Measurements from ENCODE around the gene CIRBP.

The CIRBP gene

DNA sequence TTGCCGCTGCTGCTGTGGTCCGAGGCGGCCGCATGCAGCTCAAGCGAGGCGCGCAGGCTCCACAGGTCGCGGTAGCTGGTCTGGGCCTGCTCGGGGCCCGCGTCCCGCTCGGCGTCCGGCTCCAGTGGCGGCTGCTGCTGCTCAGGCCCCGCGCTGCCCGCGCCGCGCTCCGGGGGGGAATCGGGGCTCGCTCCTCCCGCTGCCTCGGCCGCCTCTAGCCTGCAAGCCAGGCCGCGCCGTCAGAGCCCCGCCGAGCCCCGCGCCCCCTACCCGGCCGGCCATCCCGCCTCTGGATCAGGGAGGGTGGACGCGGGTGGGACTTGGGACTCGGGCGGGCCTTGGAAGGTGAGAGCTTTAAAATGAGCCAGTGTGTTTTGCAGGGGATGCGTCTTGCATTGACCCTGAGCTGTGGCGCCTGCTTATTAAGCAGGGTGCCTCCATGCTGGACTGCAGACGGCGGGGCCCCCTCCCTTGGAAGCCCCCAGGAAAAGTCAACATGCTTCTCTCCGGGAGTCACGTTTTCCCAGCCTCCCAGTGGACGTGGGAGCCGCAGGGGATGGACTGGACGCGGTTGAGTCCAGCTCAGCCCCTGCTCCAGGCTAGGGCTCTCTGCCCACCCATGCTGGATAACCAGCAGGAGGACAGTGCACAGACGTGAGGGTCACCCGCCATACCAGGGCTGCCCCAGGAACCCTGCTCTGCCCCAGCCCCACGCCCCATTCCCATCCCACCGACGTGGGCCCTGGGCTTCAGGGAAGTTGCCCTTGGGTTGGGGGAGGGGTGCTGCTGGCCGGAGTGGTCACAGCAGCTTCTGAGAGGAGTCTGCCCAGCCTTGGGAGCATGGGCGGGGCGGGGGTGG is 39.0 kb upstream of the CIRBP start:
- Histone ChIP-seq H3K4me2 (no peak overlapping the region), H3K27ac (no peak overlapping the region), H3K36me3 (ENCODE audit: insufficient read depth) (no peaks in the 10 kb centered on the region), H3K9ac (no peak overlapping the region), H3K27me3 (ENCODE audit: insufficient read depth, low read depth) (peaks cover 3% of the 10 kb centered on the region; the same call in 1 of the 2 replicates), H3K4me1 (ENCODE audit: low read depth, poor library complexity, severe bottlenecking) (no peaks in the 10 kb centered on the region), H4K20me1 (ENCODE audit: insufficient read depth) (no peaks in the 10 kb centered on the region), H3K79me2 (ENCODE audit: insufficient read depth, low read depth) (no peaks in the 10 kb centered on the region), H3K4me3 (IDR thresholded peaks at IDR 0.05; ENCODE audit: insufficient read depth, low read depth, low read length) (no peak overlapping the region), H2AFZ (ENCODE audit: low read depth) (no peak overlapping the region)
- TF ChIP-seq, protein P1, sequence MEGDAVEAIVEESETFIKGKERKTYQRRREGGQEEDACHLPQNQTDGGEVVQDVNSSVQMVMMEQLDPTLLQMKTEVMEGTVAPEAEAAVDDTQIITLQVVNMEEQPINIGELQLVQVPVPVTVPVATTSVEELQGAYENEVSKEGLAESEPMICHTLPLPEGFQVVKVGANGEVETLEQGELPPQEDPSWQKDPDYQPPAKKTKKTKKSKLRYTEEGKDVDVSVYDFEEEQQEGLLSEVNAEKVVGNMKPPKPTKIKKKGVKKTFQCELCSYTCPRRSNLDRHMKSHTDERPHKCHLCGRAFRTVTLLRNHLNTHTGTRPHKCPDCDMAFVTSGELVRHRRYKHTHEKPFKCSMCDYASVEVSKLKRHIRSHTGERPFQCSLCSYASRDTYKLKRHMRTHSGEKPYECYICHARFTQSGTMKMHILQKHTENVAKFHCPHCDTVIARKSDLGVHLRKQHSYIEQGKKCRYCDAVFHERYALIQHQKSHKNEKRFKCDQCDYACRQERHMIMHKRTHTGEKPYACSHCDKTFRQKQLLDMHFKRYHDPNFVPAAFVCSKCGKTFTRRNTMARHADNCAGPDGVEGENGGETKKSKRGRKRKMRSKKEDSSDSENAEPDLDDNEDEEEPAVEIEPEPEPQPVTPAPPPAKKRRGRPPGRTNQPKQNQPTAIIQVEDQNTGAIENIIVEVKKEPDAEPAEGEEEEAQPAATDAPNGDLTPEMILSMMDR (conservative IDR thresholded peaks at IDR 0.05; ENCODE audit: low read depth, low read length) = no peak

DNA sequence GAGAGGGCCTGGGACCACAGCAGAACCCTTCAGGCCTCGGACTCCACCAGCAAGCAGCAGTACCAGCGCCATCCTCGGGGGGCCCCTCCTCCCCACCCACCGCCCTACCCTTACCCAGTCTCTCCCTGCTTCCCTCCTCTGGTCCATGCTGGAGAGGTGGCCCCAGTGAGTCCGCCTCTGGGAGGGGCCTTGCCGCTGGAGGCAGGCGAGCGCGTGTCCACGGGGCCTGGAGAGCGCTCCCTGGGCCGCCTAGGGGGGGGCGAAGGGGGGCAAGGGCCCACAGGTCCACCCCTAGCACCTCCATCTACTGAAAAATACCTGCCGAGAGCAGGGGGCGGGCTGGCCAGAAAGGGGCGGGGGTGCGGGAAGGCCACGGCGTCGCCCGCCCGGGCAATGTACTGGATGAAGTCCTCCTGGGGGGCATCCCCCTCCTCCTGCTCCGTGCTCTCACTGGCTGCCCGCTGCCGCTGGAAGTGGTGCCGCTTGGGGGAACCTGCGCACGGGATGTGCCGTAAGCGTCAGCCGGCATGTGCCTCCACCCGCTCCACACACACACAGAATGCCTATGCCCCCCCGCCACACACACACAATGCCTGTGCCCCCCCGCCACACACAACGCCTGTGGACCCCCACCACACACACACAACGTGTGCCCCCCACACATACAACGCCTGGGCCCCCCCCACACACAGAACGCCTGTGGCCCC is 38.2 kb upstream of the CIRBP start:
- H3K4me2 ChIP-seq = no peak overlapping the region
- no peaks in the 10 kb centered on the region for H4K20me1 ChIP-seq (ENCODE audit: insufficient read depth)
- no peaks in the 10 kb centered on the region for H3K79me2 ChIP-seq (ENCODE audit: insufficient read depth, low read depth)
- no peaks in the 10 kb centered on the region for H3K36me3 ChIP-seq (ENCODE audit: insufficient read depth)
- H3K27me3 ChIP-seq (ENCODE audit: insufficient read depth, low read depth) = peaks cover 5% of the 10 kb centered on the region; the same call in 1 of the 2 replicates
- H3K4me1 ChIP-seq (ENCODE audit: low read depth, poor library complexity, severe bottlenecking) = no peaks in the 10 kb centered on the region
- no peak overlapping the region for H3K4me3 ChIP-seq (IDR thresholded peaks at IDR 0.05; ENCODE audit: insufficient read depth, low read depth, low read length)
- H3K9ac ChIP-seq = no peak overlapping the region
- H3K27ac ChIP-seq = no peak overlapping the region
- H2AFZ ChIP-seq (ENCODE audit: low read depth) = no peak overlapping the region
- TF ChIP-seq, protein P1 (conservative IDR thresholded peaks at IDR 0.05; ENCODE audit: low read depth, low read length) = no peak

- Histone ChIP-seq H3K4me1 (ENCODE audit: low read depth, poor library complexity, severe bottlenecking) (no peaks in the 10 kb centered on the region), H3K79me2 (ENCODE audit: insufficient read depth, low read depth) (no peaks in the 10 kb centered on the region), H3K4me2 (no peak overlapping the region), H4K20me1 (ENCODE audit: insufficient read depth) (no peaks in the 10 kb centered on the region), H3K36me3 (ENCODE audit: insufficient read depth) (no peaks in the 10 kb centered on the region), H2AFZ (ENCODE audit: low read depth) (no peak overlapping the region), H3K27me3 (ENCODE audit: insufficient read depth, low read depth) (peaks cover 10% of the 10 kb centered on the region; the same call in 1 of the 2 replicates), H3K9ac (no peak overlapping the region), H3K27ac (no peak overlapping the region), H3K4me3 (IDR thresholded peaks at IDR 0.05; ENCODE audit: insufficient read depth, low read depth, low read length) (no peak overlapping the region)
- TF ChIP-seq, protein P1 (conservative IDR thresholded peaks at IDR 0.05; ENCODE audit: low read depth, low read length) = no peak
Measured at GRCh38 chr19:1231729-1232637, 37.1 kb upstream of the CIRBP start.

GRCh38 chr19:1232652-1233072 is 36.5 kb upstream of the CIRBP start:
- Histone ChIP-seq H2AFZ (ENCODE audit: low read depth) (no peak overlapping the region), H3K4me3 (IDR thresholded peaks at IDR 0.05; ENCODE audit: insufficient read depth, low read depth, low read length) (no peak overlapping the region), H4K20me1 (ENCODE audit: insufficient read depth) (no peaks in the 10 kb centered on the region), H3K36me3 (ENCODE audit: insufficient read depth) (no peaks in the 10 kb centered on the region), H3K9ac (no peak overlapping the region), H3K27ac (no peak overlapping the region), H3K79me2 (ENCODE audit: insufficient read depth, low read depth) (no peaks in the 10 kb centered on the region), H3K4me2 (no peak overlapping the region), H3K4me1 (ENCODE audit: low read depth, poor library complexity, severe bottlenecking) (no peaks in the 10 kb centered on the region), H3K27me3 (ENCODE audit: insufficient read depth, low read depth) (peaks cover 13% of the 10 kb centered on the region)
- TF ChIP-seq, protein P1 (conservative IDR thresholded peaks at IDR 0.05; ENCODE audit: low read depth, low read length) = no peak

All from KMS-11 (cell line).